Stimulated activated CD8-positive, alpha-beta memory T cell treated with anti-CD3 and anti-CD28 coated beads, Interleukin-15, amount 100 ng/mL, for 48 hours (primary cell): Measurements from ENCODE around the gene CCDC171.
A peak's percentile ranks its signal among the peaks of the same experiment; 100 is the strongest.
"Not testable (repeated sequence)": the region's sequence is repeated elsewhere in the genome, so short reads cannot be mapped to it uniquely, and the experiment has no call there.

Source experiments
- DNase-seq, 2 donors: peaks; one replicate each; pipeline ENCODE4 v3.0.0-alpha.2; 2020; ENCODE audit warnings: low read depth in 2 of 2

Gene CCDC171

GRCh38 chr9:15552636-15553527 is at the start of gene CCDC171:
TSS of gene CCDC171 (plus strand) at chr9:15553043. CDS start at chr9:15564089, 11,046 bp downstream.
- DNase-seq, result peak; percentile 84 to 85

GRCh38 chr9:15505921-15506320 is 46.9 kb upstream of the CCDC171 start:
- no peak for DNase-seq

GRCh38 chr9:15509931-15510788 is 42.7 kb upstream of the CCDC171 start:
- peak; percentile 43 to 51 for DNase-seq

- peak; percentile 73 to 77 for DNase-seq
These were observed 41.9 kb upstream of the CCDC171 start, which contains the start of gene PSIP1 for GRCh38 chr9:15510789-15511575. TSS of gene PSIP1 (minus strand) at chr9:15510970. CDS start at chr9:15510188, 782 bp downstream.

GRCh38 chr9:15512204-15512603 is 40.6 kb upstream of the CCDC171 start:
- no peak for DNase-seq

- DNase-seq, result no peak
These were observed 40.0 kb upstream of the CCDC171 start for GRCh38 chr9:15512889-15513288.

- DNase-seq, result no peak
These were observed 39.5 kb upstream of the CCDC171 start for GRCh38 chr9:15513335-15513734.

GRCh38 chr9:15519831-15520230 is 33.0 kb upstream of the CCDC171 start:
- DNase-seq, result no peak

- DNase-seq, result no peak
These were observed 31.6 kb upstream of the CCDC171 start for GRCh38 chr9:15521254-15521653.

GRCh38 chr9:15522130-15522755 is 30.6 kb upstream of the CCDC171 start:
- DNase-seq, result no peak

GRCh38 chr9:15524845-15525455 is 27.9 kb upstream of the CCDC171 start:
- DNase-seq, result no peak

GRCh38 chr9:15525958-15526357 is 26.9 kb upstream of the CCDC171 start:
- no peak for DNase-seq

- not testable (repeated sequence) for DNase-seq
These were observed 25.8 kb upstream of the CCDC171 start for GRCh38 chr9:15527035-15527434.

GRCh38 chr9:15529566-15530324 is 23.1 kb upstream of the CCDC171 start:
- no peak for DNase-seq

GRCh38 chr9:15531380-15531779 is 21.5 kb upstream of the CCDC171 start:
- no peak for DNase-seq

GRCh38 chr9:15541872-15542271 is 11.0 kb upstream of the CCDC171 start:
- no peak for DNase-seq

- no peak for DNase-seq
These were observed 10.2 kb upstream of the CCDC171 start for GRCh38 chr9:15542624-15543023.

- DNase-seq, result no peak
These were observed 9.6 kb upstream of the CCDC171 start for GRCh38 chr9:15543047-15543813.

- DNase-seq, result no peak
These were observed 3.2 kb upstream of the CCDC171 start for GRCh38 chr9:15549611-15550010.
